VCaP (cell line): Measurements from ENCODE around the gene NRSN1.
"Not testable (repeated sequence)": the region's sequence is repeated elsewhere in the genome, so short reads cannot be mapped to it uniquely, and the experiment has no call there.

Source experiments
- H3K27ac ChIP-seq: fragments of 450-650 bp; 2 replicates; pipeline ENCODE4 v1.5.1; 2017
- TF ChIP-seq, protein P1 (sequence below): fragments of 450-650 bp; conservative IDR thresholded peaks from 2 replicates; pipeline ENCODE4 v1.5.1; 2017; ENCODE audit warnings: mild to moderate bottlenecking, moderate library complexity

The NRSN1 gene

DNA sequence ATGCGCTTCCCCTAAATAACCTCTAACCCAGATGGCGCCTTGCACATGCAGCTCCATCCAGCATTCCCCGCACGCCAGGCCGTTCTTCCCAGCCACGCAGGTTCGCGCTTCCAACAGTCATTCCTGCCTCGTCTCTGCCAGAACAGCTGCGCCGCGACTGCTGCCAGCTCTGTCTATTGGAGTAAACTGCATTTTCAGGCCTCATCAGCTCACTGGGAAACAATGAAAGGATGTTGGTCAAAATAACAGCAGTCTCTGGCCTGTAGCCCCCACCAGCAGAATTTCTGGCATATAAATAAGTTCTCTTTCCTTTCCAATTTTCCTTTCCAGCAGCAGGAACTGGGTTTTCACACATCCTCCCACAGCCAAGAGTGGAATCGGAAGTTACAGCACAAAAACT lies 14.6 kb downstream of the NRSN1 start:
- TF ChIP-seq, protein P1, sequence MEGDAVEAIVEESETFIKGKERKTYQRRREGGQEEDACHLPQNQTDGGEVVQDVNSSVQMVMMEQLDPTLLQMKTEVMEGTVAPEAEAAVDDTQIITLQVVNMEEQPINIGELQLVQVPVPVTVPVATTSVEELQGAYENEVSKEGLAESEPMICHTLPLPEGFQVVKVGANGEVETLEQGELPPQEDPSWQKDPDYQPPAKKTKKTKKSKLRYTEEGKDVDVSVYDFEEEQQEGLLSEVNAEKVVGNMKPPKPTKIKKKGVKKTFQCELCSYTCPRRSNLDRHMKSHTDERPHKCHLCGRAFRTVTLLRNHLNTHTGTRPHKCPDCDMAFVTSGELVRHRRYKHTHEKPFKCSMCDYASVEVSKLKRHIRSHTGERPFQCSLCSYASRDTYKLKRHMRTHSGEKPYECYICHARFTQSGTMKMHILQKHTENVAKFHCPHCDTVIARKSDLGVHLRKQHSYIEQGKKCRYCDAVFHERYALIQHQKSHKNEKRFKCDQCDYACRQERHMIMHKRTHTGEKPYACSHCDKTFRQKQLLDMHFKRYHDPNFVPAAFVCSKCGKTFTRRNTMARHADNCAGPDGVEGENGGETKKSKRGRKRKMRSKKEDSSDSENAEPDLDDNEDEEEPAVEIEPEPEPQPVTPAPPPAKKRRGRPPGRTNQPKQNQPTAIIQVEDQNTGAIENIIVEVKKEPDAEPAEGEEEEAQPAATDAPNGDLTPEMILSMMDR: no peak

DNA sequence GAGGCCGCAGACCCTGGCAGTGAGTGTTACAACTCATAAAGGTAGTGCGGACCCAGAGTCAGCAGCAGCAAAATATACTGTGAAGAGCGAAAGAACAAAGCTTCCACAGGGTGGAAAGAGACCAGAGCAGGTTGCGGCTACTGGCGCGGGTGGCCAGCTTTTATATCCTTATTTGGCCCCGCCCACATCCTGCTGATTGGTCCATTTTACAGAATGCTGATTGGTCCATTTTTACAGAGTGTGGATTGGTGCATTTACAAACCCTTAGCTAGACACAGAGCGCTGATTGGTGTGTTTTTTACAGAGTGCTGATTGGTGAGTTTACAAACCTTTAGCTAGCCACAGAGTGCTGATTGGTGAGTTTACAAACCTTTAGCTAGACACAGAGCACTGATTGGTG lies 16.7 kb downstream of the NRSN1 start:
- H3K27ac ChIP-seq: not testable (repeated sequence)

More for the DNA sequence above, 14.6 kb downstream of the NRSN1 start:
- H3K27ac ChIP-seq: no peak overlapping the region

DNA sequence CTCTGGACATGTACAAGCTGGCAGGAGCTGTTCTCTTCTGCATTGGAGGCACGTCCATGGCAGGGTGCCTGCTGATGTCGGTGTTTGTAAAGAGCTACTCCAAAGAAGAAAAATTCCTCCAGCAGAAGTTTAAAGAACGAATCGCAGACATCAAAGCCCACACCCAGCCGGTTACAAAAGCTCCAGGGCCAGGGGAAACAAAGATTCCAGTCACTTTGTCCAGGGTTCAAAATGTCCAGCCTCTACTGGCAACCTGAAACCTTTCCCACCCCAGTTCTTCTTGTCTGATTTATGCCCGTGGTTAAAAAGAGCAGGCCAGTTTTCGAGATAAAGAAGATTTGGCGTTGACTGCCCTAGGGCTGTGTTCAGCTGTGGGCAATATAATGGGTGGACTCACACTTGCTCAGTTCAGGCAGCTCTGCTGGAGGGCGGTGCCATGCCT lies 19.7 kb downstream of the NRSN1 start:
- TF ChIP-seq, protein P1: no peak
- no peak overlapping the region for H3K27ac ChIP-seq

DNA sequence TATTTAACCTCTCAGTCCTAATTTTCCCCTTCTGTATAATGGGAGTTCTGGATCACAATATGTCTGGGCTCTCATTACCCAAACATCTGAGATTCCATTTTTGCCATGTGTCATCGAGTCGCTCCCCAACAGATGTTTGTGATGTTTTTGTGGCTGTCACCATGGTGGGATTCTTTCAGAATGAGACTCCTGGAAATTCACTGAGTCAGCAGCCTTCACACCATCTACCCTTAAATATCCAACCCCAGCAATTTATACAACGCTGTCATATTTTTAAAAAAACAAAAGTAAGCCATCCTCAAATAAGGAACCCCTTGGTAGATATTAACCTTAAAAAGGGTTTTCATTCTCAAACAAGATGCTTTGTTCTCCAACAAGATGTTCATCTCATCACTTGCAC lies 20.9 kb downstream of the NRSN1 start:
- TF ChIP-seq, protein P1: no peak
- no peak overlapping the region for H3K27ac ChIP-seq

DNA sequence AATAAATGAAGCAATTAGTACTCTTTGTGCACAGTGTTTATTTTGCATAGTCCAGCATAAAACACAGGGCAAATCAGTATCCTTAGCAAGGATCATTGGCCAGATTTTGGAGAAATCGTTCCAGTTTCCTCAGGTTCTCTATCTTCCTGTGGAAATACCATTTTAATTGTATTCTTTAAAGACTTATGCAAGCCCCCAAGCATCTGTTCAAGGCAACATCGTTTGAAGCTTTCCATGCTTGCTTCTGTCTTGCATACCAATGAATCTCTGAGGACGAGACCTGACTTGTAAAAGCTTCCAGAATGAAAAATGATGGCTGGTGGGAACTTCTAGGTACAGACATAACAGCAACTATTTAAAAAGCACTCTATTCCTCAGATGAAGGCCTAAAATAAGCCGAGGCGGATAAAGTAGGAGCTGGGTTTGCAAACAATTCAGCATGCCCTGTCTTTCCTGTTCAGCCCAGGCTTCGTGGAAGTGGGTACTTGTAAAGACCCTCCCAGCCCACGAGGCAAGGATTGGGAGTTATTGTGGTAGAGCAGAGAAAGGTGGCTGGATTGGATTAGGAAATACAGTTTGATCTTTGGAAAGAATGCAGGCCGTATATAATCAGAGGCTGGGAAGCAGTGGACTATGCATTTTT lies 21.6 kb downstream of the NRSN1 start:
- TF ChIP-seq, protein P1: no peak
- no peak overlapping the region for H3K27ac ChIP-seq

DNA sequence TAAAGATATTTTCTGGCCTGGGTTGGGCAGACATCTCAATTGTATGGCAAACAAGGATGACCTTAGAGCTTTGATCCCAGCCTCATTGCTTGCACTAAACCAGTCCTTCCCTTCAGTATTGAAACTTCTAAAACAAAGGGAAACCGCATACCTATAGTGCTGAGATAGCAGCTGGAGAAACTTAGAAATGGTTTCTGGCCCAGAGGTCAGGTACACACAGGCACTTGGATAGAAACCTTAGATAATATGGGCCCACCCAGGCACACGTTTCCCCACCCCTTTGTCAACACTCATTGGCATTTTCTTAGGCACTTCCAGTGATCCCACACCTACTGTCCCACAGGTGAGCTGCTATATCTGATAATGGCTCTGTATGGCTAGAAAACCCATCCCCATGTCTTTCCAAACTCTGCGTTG lies 22.1 kb downstream of the NRSN1 start:
- no peak overlapping the region for H3K27ac ChIP-seq
- TF ChIP-seq, protein P1: no peak

DNA sequence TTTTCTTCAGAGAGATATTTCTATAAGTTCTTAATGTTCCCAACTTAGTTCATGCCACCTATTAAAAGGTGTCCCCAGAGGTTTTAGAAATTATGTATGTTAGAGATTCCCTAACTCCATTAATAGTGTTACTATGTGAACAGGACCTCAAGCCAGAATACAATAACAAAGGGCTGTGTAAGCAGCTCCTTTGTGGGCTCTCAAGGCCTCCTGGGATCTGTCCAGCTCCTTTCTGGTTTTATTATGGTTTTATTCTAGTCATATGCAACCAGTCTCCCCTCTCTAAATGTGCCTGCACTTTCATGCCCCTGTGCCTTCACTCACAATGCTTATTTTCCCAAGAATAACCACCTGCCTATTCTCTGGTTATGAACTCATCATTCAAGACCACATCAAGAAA lies 22.7 kb downstream of the NRSN1 start:
- TF ChIP-seq, protein P1: no peak
- no peak overlapping the region for H3K27ac ChIP-seq

DNA sequence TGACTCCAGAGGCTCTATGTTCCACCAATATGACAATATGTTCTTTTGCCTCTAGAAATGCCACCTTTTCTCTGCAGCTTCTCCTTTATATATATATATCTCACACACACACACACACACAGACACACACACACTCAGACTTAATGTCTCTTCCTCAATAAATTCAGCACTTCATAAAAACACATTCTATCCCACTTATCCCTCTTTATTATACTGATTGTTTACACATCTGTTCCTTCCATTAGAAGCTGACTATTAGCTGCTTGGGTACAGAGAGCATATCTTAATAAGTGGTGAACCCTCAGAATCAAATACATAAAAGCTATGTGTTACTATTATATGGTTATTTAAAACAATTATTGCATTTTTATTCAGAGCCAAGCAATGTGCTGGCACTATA lies 23.3 kb downstream of the NRSN1 start:
- TF ChIP-seq, protein P1: no peak
- no peak overlapping the region for H3K27ac ChIP-seq
